Stromal cell of bone marrow (primary cell): Measurements from ENCODE around the gene TTC9C.
"Not testable (repeated sequence)": the region's sequence is repeated elsewhere in the genome, so short reads cannot be mapped to it uniquely, and the experiment has no call there.

Experiments used
- DNase-seq: peaks from one replicate; pipeline ENCODE4 v3.0.0-alpha.2; 2012; ENCODE audit warnings: low read depth

TTC9C gene

DNA sequence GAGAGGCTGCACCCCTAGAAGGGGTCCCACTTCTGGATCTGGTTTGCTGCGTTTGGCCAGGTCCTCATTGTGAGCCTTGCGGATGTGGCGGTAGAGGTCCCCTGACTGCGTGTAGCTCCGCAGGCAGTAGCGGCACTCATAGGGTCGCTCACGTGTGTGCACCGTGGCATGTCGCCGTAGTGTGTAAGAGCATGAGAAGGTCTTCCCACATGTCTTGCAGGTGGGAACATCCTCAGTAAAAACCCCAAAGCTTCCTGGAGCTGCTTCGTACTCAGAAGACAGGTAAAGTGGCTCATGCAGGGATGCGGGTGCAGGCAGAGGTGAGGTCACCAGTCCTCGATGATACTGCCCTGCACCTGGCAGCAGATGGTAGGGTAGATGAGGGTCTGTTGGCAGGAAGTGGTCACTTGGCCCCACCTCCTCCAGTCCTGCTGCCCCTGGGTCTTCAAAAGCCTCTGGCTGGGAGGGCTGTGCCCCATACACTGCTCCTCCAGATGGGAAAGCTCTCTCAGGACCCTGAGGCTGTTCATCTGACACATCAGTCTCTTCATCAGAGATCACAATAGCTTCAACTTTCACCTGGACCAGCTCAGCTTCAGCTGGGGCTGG is 24.0 kb downstream of the TTC9C start:
- no peak for DNase-seq

DNA sequence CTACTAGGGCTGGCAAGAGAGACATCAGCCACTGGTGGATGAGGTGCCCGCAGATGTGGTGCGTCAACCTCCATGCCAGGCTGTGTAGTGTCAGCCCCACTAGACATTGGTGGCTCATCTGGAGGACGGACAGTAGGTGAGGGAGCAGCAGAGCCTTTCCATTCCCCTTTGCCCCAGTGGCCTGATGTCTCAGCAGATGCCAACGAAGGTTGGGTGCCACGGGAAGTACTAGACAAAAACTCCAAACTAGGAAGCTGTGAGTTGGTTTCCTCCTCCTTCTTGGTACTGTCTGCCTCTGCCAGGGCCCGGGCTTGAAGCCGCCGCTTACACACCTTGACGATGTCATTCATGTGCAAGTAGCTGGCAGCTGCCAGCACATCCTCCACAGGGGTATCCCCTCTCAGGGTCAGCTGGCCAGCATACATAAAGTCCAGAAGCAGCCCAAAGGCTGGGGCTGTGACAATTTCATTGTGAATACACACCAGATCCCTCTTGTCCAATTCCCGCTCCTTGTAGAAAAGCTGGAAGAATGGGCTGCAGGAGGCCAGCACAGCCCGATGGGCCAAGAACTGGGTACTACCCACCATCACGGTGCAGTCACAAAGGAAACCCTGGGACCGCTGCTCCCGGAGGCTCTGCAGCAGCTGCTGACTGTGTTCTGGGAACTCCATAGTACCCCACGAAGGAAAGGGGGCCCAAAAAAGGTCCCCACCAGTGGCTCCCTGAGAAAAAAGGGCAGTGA is 24.9 kb downstream of the TTC9C start:
- DNase-seq: no peak

DNA sequence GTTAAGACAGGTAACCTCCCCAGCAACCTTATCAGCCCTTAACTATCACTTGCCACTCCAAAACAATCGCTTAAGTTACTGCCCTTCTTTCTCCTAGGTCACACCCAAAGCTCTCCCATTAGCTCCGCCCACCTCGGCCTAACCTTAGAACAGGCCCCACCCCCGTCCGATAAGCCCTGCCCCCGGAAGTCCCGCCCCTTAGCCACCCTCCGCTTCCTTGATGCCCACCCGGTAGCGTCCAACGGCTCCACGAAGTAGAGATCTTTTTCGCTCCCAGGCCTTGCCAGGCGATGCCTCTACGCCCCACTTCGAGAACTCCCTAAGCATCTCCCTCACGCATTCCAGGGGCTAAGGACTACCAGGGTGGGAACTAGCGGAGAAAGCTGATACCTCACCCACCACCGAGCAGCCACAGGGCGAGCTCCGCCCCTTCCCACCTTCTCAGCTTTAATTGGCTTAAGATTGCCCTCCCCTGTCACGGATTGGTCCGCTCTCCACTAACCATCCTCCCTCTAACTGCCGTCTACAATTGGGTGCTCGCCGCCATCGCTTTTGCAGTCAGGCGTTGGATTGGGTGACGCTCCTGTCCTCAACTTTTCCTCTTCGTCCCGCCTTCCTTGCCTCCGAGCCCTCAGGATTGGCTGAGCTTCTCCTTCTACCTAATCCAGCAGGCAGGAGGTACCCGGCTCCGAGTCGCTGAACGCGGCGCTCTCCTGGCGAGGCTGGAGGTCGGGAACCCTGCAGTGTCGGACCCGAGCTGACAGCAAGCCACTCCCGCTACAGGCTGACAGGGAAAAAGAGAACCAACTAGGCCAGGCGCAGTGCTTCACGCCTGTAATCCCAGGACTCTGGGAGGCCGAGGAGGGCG is 25.7 kb downstream of the TTC9C start, which contains the start of gene ZBTB3:
TSS of gene ZBTB3 (minus strand) at position 425 of the 868 bp plus-strand sequence. CDS start 496 bp downstream, outside the sequence.
- DNase-seq: peak; percentile 99

DNA sequence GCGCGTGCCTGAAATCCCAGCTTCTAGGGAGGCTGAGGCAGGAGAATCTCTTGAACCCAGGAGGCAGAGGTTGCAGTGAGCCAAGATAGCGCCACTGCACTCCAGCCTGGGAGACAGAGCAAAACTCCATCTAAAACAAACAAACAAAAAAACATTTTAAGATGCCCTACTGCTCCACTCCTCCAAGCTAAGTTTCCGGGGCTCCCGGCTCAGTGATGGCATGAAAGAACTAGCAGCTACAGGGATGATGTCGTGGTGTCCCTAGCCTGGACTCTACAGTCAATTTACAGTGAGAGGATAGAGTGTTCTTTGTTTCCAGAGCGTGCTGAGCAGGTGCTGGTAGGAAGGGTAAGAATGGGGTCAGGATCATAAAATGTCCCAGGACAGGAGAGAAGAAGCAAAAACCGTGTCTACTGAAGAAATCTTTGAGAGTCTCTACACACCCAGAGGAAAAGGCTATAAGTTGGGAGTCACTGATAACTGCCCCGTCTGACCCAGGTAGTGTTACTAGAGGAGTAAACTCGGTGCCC is 26.9 kb downstream of the TTC9C start:
- DNase-seq: no peak

GRCh38 chr11:62757846-62758788 is 29.8 kb downstream of the TTC9C start:
- DNase-seq: no peak

- not testable (repeated sequence) for DNase-seq
These were observed 32.6 kb downstream of the TTC9C start for GRCh38 chr11:62760867-62761227.

GRCh38 chr11:62770778-62771143 is 42.5 kb downstream of the TTC9C start:
- no peak for DNase-seq

DNA sequence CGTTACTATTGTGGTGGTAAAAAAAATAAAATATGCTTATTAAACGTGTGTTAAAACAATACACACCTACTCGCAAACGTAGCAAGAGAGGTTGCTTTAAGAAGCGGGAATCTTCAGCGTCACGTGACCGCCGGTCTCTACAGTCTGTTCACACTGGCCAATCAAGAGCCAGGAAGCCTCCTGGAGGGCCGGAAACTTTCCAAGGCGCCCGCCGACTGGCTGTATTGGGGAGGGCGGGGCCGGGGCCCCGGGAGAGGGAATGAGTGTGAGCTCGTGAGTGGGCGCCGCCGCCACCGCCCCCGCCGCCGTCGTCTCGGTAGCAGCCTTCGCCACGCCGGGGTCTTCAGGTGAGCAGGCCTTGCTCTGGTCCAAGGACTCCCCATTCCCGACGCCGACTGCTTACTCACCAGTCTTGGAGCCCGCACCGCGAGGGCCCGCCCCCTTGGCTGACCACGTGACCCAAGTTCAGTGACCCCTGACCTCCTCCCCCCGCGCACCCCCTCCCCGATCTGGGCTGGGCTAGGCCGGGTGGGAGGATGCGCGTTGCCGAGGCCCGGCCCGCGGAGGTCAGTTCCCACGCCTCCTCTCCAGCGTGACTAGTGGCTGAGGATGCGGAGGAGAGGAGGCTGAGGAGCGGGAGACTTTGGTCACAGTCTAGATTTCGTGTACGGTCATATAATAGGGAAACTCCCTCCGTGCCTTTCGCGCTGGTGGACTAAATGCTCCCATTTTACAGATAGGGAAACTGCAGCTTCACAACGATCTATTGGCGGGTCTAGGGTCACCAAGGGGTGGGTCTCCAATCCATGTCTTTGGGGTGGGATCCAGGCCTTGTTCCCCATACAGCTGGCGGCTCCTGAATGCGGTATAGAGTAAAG is 43.1 kb downstream of the TTC9C start, which contains the start of gene TAF6L:
TSS of gene TAF6L (plus strand) at position 253 of the 878 bp plus-strand sequence. CDS start 4,388 bp downstream, outside the sequence.
- peak; percentile 96 for DNase-seq

- DNase-seq: no peak
These were observed 46.1 kb downstream of the TTC9C start for GRCh38 chr11:62774407-62774806.

- DNase-seq: no peak
These were observed 47.4 kb downstream of the TTC9C start for GRCh38 chr11:62775646-62776045.

GRCh38 chr11:62777389-62777788 is 49.1 kb downstream of the TTC9C start:
- no peak for DNase-seq

DNA sequence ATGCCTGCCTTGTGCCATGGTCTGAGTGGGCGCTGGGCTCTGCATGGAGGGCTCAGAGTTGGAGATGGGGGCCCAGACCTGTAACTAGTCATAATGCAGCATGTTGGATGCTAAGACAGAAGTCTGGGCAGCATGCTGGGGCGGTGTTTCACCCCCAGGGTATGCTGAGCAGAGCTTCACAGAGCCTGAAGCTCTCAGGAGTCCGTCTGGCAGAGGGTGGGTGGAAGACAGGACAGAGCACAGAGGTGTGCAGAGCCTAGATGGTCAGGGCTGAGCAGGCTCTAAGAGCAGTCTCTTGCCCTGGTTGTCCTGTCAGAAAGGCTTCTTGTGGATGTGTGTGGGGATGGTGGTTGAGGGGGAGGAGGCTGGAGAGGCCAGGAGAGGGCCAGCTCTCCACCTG is 50.2 kb downstream of the TTC9C start:
- DNase-seq: no peak

- no peak for DNase-seq
These were observed 54.5 kb downstream of the TTC9C start for GRCh38 chr11:62782753-62783152.

GRCh38 chr11:62786318-62787004 is 58.2 kb downstream of the TTC9C start:
- peak; percentile 67 for DNase-seq

DNA sequence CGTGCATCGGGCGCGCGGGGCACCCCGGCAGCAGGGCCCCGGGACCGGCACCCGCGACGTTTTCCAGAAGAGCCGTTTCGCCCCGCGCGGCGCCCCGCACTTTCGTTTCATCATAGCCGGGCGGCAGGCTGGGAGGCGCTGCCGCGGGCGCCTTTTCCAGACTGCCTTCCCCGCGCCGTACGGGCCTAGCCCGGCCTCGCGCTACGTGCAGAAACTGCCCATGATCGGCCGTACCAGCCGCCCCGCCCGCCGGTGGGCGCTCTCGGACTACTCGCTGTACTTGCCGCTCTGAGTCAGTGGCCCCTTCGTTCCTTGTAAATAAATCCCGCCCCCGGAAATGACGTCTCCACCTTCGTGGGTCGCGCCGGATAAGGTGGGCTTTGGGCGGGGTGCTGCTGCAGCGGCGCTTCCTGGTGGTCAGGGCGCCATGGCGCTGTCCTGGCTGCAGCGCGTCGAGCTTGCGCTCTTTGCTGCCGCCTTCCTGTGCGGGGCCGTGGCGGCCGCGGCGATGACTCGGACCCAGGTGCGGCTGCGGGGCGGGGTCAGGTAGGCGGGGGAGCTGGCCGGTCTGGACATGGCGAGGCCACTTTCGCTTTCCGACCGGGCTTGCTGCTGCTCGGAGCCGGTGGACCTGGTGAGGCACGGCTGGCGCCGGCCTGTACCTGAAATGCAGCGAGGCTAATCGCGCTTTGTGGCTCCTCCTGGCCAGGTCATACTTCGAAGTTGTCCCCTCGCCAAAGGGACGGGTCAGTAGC is 58.9 kb downstream of the TTC9C start, which contains the start of gene TMEM179B:
TSS of gene TMEM179B (plus strand) at position 398 of the 755 bp plus-strand sequence. CDS start at position 428, 30 bp downstream.
- DNase-seq: peak; percentile 96
